Measurements from ENCODE around the gene RTRAF.

DNA sequence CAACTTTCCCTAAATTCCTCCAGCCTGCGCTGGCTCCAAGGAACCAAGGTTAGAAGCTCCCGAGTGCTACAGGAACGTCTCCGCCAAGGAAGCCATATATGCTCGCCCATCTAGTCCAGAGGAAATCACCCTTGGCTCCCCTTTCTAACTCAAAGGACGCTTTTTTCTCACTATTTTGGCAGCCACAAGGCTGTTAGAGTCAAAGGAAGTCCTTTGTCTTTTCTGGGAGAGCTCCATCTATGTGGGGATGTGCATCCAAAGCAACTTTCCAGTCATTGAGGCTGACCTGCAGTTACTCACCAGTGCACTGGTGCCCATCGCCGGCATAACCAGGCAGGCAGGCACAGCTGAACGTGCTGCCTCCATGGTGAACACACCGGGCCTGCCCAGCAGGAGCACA lies 37.6 kb downstream of the RTRAF start:
- TF ChIP-seq, protein P1, sequence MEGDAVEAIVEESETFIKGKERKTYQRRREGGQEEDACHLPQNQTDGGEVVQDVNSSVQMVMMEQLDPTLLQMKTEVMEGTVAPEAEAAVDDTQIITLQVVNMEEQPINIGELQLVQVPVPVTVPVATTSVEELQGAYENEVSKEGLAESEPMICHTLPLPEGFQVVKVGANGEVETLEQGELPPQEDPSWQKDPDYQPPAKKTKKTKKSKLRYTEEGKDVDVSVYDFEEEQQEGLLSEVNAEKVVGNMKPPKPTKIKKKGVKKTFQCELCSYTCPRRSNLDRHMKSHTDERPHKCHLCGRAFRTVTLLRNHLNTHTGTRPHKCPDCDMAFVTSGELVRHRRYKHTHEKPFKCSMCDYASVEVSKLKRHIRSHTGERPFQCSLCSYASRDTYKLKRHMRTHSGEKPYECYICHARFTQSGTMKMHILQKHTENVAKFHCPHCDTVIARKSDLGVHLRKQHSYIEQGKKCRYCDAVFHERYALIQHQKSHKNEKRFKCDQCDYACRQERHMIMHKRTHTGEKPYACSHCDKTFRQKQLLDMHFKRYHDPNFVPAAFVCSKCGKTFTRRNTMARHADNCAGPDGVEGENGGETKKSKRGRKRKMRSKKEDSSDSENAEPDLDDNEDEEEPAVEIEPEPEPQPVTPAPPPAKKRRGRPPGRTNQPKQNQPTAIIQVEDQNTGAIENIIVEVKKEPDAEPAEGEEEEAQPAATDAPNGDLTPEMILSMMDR (conservative IDR thresholded peaks at IDR 0.05 in 1 of 2, IDR thresholded peaks at IDR 0.05 in 1 of 2; ENCODE audit: low read depth in 1 of 2, low read length in 2 of 2), result no peak
- TF ChIP-seq EZH2 (IDR thresholded peaks at IDR 0.05; ENCODE audit: low read length, missing control alignments), result no peak

All from fibroblast of lung (primary cell).